HEK293 (cell line): ENCODE measurements around the gene PPP1R14B.

Source experiments
- CTCF ChIA-PET: fragments of 350-600 bp; formaldehyde crosslinking; extraction: SDS; loops from one replicate; lab custom pipeline; 2021; ENCODE audit warnings: antibody characterized with exemption; lab: Yijun Ruan, JAX
- POLR2A ChIA-PET: fragments of 300-600 bp; formaldehyde crosslinking; extraction: SDS; loops from one replicate; lab custom pipeline; 2020; ENCODE audit warnings: antibody characterized with exemption, inconsistent platforms; lab: Yijun Ruan, JAX
- H3K27ac ChIP-seq: fragments of 200-500 bp; sonication (Bioruptor generic); 2 replicates; pipeline ENCODE4 v1.5.1; 2014; ENCODE audit warnings: low read depth, low read length, control low read depth, inconsistent platforms; ENCODE audit errors: extremely low read depth
- H3K36me3 ChIP-seq, 2 experiments: fragments of 200-500 bp in 1 of 2; sonication (Bioruptor generic) in 1 of 2; 1 replicate in 1 of 2; 2 replicates in 1 of 2; pipeline ENCODE4 v1.5.1; 2014 to 2017; ENCODE audit warnings: inconsistent platforms in 2 of 2, low read length in 2 of 2; ENCODE audit not compliant: control insufficient read depth in 2 of 2, insufficient read depth in 1 of 2
- H3K4me1 ChIP-seq: fragments of 200-500 bp; sonication (Bioruptor generic); 2 replicates; pipeline ENCODE4 v1.5.1; 2014; ENCODE audit warnings: mild to moderate bottlenecking, low read length, inconsistent platforms; ENCODE audit not compliant: control insufficient read depth, insufficient read depth
- H3K4me3 ChIP-seq: 2 replicates; pipeline ENCODE4 v1.5.1; 2011; ENCODE audit warnings: low read depth, mild to moderate bottlenecking, control low read depth, low read length, moderate library complexity
- H3K9me3 ChIP-seq: fragments of 200-500 bp; sonication (Bioruptor generic); 2 replicates; pipeline ENCODE4 v1.5.1; 2014; ENCODE audit warnings: low read depth, low read length, inconsistent platforms; ENCODE audit not compliant: control insufficient read depth, insufficient read depth
- HOXD13 ChIP-seq: sonication (generic); formaldehyde crosslinking; IDR thresholded peaks from 2 replicates; pipeline ENCODE4 v1.8.0; 2022; ENCODE audit warnings: missing genetic modification reagents, borderline replicate concordance
- KLF8 ChIP-seq: fragments of 450-650 bp; formaldehyde crosslinking; IDR thresholded peaks from 2 replicates; pipeline ENCODE4 v1.5.1; 2016; ENCODE audit warnings: missing biosample characterization, missing genetic modification characterization
- PRDM1 ChIP-seq: fragments of 450-650 bp; formaldehyde crosslinking; IDR thresholded peaks from 2 replicates; pipeline ENCODE4; 2016; ENCODE audit warnings: missing biosample characterization, missing genetic modification characterization
- SCRT2 ChIP-seq: fragments of 450-650 bp; formaldehyde crosslinking; IDR thresholded peaks from 2 replicates; pipeline ENCODE4 v1.5.1; 2016; ENCODE audit warnings: missing biosample characterization, missing genetic modification characterization
- ZBTB20 ChIP-seq: fragments of 450-650 bp; formaldehyde crosslinking; IDR thresholded peaks from 2 replicates; pipeline ENCODE4 v1.5.1; 2016; ENCODE audit warnings: missing biosample characterization, missing genetic modification characterization
- ZBTB48 ChIP-seq: fragments of 450-650 bp; formaldehyde crosslinking; IDR thresholded peaks from 2 replicates; pipeline ENCODE4 v1.5.1; 2016; ENCODE audit warnings: missing biosample characterization, missing genetic modification characterization
- ZFP69B ChIP-seq: fragments of 450-650 bp; formaldehyde crosslinking; IDR thresholded peaks from 2 replicates; pipeline ENCODE4 v1.5.1; 2016; ENCODE audit warnings: missing biosample characterization, missing genetic modification characterization
- ZIC2 ChIP-seq: fragments of 450-650 bp; formaldehyde crosslinking; IDR thresholded peaks from 2 replicates; pipeline ENCODE4 v1.5.1; 2016; ENCODE audit warnings: missing biosample characterization, missing genetic modification characterization
- ZNF169 ChIP-seq: fragments of 450-650 bp; formaldehyde crosslinking; IDR thresholded peaks from 2 replicates; pipeline ENCODE4 v1.5.1; 2016; ENCODE audit warnings: missing biosample characterization, missing genetic modification characterization
- ZNF223 ChIP-seq: fragments of 450-650 bp; formaldehyde crosslinking; IDR thresholded peaks from 2 replicates; pipeline ENCODE4 v1.5.1; 2016; ENCODE audit warnings: missing biosample characterization, missing genetic modification characterization
- ZNF24 ChIP-seq: fragments of 450-650 bp; formaldehyde crosslinking; IDR thresholded peaks from 2 replicates; pipeline ENCODE4 v1.5.1; 2016; ENCODE audit warnings: missing biosample characterization, missing genetic modification characterization
- ZNF416 ChIP-seq: fragments of 450-650 bp; formaldehyde crosslinking; IDR thresholded peaks from 2 replicates; pipeline ENCODE4 v1.5.1; 2016; ENCODE audit warnings: missing biosample characterization, missing genetic modification characterization
- ZNF514 ChIP-seq: fragments of 450-650 bp; formaldehyde crosslinking; IDR thresholded peaks from 2 replicates; pipeline ENCODE4 v1.5.1; 2016; ENCODE audit warnings: missing biosample characterization, missing genetic modification characterization
- ZNF544 ChIP-seq: fragments of 450-650 bp; formaldehyde crosslinking; IDR thresholded peaks from 2 replicates; pipeline ENCODE4 v1.5.0; 2017; ENCODE audit warnings: missing biosample characterization, missing genetic modification characterization
- ZNF768 ChIP-seq: fragments of 450-650 bp; formaldehyde crosslinking; IDR thresholded peaks from 2 replicates; pipeline ENCODE4 v1.5.1; 2018; ENCODE audit warnings: missing biosample characterization, mild to moderate bottlenecking, missing genetic modification characterization
- ZNF777 ChIP-seq: fragments of 450-650 bp; formaldehyde crosslinking; IDR thresholded peaks from 2 replicates; pipeline ENCODE4 v1.5.1; 2017; ENCODE audit warnings: missing biosample characterization, missing genetic modification characterization, borderline replicate concordance
- ZXDB ChIP-seq: fragments of 450-650 bp; formaldehyde crosslinking; IDR thresholded peaks from 2 replicates; pipeline ENCODE4 v1.5.1; 2016; ENCODE audit warnings: missing biosample characterization, missing genetic modification characterization
- TF ChIP-seq, protein P1 (sequence below): fragments of 450-650 bp; formaldehyde crosslinking; IDR thresholded peaks from 2 replicates; pipeline ENCODE4 v1.5.1; 2017; ENCODE audit warnings: missing biosample characterization, missing genetic modification characterization
- TF ChIP-seq, protein P2 (sequence below): fragments of 450-650 bp; IDR thresholded peaks from 2 replicates; pipeline ENCODE4 v1.5.1; 2018; ENCODE audit warnings: missing biosample characterization, mild to moderate bottlenecking, missing genetic modification characterization
- TF ChIP-seq, protein P3 (sequence below): fragments of 450-650 bp; formaldehyde crosslinking; optimal IDR thresholded peaks from 2 replicates; pipeline ENCODE3; 2016; ENCODE audit warnings: missing biosample characterization, mild to moderate bottlenecking, missing genetic modification characterization
- TF ChIP-seq, protein P4 (sequence below): sonication (generic); formaldehyde crosslinking; IDR thresholded peaks from 2 replicates; pipeline ENCODE4 v1.8.1; 2022; ENCODE audit warnings: mild to moderate bottlenecking, moderate library complexity, missing genetic modification reagents
- TF ChIP-seq, protein P5 (sequence below): fragments of 450-650 bp; formaldehyde crosslinking; IDR thresholded peaks from 2 replicates; pipeline ENCODE4 v1.5.1; 2016; ENCODE audit warnings: missing biosample characterization, missing genetic modification characterization
- TF ChIP-seq, protein P6 (sequence below): fragments of 450-650 bp; formaldehyde crosslinking; conservative IDR thresholded peaks from 2 replicates; pipeline ENCODE4 v1.5.1; 2016; ENCODE audit warnings: low read depth, missing biosample characterization, missing genetic modification characterization

The PPP1R14B gene

DNA sequence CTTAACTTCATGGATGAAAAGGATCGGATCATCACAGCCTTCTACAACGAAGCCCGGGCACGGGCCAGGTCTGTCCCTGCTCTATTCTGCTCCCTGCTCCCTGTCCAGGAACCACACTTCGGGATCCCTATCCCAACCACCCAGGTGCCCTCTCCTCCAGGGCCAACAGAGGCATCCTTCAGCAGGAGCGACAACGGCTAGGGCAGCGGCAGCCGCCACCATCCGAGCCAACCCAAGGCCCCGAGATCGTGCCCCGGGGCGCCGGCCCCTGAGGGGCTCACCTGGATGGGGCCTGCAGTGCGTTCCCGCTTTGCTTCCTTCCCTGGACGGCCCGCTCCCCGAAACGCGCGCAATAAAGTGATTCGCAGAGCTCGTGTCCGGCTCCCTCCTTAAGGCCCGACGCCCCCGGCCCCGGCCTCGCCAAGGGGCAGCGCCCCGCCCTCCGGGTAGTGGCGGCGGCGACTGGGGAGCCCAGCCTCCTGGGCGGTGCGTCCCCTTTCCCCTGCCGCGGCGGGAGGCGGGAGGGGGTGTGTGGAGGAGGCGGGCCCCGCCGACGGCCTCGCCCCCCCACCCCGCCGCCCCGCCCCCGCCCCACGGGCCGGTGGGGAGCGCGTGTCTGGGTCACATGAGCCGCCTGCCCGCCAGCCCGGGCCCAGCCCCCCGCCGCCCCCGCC, 12.7 kb downstream of the PPP1R14B start, which contains the start of gene VEGFB (continued):
- TF ChIP-seq, protein P1, sequence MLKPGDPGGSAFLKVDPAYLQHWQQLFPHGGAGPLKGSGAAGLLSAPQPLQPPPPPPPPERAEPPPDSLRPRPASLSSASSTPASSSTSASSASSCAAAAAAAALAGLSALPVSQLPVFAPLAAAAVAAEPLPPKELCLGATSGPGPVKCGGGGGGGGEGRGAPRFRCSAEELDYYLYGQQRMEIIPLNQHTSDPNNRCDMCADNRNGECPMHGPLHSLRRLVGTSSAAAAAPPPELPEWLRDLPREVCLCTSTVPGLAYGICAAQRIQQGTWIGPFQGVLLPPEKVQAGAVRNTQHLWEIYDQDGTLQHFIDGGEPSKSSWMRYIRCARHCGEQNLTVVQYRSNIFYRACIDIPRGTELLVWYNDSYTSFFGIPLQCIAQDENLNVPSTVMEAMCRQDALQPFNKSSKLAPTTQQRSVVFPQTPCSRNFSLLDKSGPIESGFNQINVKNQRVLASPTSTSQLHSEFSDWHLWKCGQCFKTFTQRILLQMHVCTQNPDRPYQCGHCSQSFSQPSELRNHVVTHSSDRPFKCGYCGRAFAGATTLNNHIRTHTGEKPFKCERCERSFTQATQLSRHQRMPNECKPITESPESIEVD = no peak
- no peak for TF ChIP-seq SCRT2 (tag by site-specific recombination)
- TF ChIP-seq ZNF223 = no peak
- TF ChIP-seq ZBTB48 (tag by site-specific recombination) = peak; percentile 64
- TF ChIP-seq, protein P2, sequence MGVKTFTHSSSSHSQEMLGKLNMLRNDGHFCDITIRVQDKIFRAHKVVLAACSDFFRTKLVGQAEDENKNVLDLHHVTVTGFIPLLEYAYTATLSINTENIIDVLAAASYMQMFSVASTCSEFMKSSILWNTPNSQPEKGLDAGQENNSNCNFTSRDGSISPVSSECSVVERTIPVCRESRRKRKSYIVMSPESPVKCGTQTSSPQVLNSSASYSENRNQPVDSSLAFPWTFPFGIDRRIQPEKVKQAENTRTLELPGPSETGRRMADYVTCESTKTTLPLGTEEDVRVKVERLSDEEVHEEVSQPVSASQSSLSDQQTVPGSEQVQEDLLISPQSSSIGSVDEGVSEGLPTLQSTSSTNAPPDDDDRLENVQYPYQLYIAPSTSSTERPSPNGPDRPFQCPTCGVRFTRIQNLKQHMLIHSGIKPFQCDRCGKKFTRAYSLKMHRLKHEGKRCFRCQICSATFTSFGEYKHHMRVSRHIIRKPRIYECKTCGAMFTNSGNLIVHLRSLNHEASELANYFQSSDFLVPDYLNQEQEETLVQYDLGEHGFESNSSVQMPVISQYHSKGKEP (tag by site-specific recombination) = no peak
- TF ChIP-seq ZBTB20 (tag by site-specific recombination) = peak; percentile 43; the same call in 1 of the 2 replicates
- TF ChIP-seq, protein P3, sequence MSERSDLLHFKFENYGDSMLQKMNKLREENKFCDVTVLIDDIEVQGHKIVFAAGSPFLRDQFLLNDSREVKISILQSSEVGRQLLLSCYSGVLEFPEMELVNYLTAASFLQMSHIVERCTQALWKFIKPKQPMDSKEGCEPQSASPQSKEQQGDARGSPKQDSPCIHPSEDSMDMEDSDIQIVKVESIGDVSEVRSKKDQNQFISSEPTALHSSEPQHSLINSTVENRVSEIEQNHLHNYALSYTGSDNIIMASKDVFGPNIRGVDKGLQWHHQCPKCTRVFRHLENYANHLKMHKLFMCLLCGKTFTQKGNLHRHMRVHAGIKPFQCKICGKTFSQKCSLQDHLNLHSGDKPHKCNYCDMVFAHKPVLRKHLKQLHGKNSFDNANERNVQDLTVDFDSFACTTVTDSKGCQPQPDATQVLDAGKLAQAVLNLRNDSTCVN = peak; percentile 34
- no peak for TF ChIP-seq PRDM1 (tag by site-specific recombination)
- TF ChIP-seq, protein P4, sequence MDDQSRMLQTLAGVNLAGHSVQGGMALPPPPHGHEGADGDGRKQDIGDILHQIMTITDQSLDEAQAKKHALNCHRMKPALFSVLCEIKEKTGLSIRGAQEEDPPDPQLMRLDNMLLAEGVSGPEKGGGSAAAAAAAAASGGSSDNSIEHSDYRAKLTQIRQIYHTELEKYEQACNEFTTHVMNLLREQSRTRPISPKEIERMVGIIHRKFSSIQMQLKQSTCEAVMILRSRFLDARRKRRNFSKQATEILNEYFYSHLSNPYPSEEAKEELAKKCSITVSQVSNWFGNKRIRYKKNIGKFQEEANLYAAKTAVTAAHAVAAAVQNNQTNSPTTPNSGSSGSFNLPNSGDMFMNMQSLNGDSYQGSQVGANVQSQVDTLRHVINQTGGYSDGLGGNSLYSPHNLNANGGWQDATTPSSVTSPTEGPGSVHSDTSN = no peak
- TF ChIP-seq ZIC2 (tag by site-specific recombination) = peak; percentile 74
- TF ChIP-seq, protein P5, sequence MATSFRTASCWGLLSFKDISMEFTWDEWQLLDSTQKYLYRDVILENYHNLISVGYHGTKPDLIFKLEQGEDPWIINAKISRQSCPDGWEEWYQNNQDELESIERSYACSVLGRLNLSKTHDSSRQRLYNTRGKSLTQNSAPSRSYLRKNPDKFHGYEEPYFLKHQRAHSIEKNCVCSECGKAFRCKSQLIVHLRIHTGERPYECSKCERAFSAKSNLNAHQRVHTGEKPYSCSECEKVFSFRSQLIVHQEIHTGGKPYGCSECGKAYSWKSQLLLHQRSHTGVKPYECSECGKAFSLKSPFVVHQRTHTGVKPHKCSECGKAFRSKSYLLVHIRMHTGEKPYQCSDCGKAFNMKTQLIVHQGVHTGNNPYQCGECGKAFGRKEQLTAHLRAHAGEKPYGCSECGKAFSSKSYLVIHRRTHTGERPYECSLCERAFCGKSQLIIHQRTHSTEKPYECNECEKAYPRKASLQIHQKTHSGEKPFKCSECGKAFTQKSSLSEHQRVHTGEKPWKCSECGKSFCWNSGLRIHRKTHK (tag by site-specific recombination) = no peak
- TF ChIP-seq, all 188 proteins: peak for 29

DNA sequence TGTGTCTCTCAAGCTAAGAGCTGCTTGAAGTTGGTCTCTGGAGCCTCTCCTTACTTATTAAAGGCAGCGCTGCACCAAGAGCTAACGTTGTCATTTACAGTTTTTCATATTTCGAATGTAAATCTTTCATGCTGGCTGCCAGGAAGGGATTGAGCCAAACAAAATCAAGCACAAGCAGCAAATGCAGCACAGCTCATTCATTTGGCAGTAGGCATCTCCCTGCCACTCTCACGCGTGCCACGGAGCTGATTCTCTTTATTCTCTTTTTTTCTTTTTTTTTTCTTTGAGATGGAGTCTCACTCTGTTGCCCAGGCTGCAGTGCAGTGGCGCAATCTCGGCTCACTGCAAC, 13.8 kb downstream of the PPP1R14B start:
- Histone ChIP-seq H3K4me1 (no peaks in the 10 kb centered on the region), H3K4me3 (no peak overlapping the region), H3K9me3 (no peaks in the 10 kb centered on the region), H3K36me3 (peaks cover 0 to 20% of the 10 kb centered on the region in 2 experiments; a peak in 1 of 3 replicates), H3K27ac (no peak overlapping the region)
- POLR2A ChIA-PET = interaction anchor here (0.7 to 3.5 kb wide), 4 partner anchors 8 to 172 kb away, joined by 3 to 18 read pairs (median 8); partner anchors contain the start of genes FKBP2 and STIP1
- CTCF ChIA-PET = interaction anchor here (0.7 to 2.3 kb wide), 6 partner anchors 12 to 396 kb away, joined by 3 to 12 read pairs (median 3); partner anchors contain the start of gene PLCB3
- TF ChIP-seq ZNF768 = no peak
- TF ChIP-seq ZNF416 = no peak
- TF ChIP-seq ZNF169 (tag by site-specific recombination) = no peak
- TF ChIP-seq ZNF544 (tag by site-specific recombination) = no peak
- no peak for TF ChIP-seq ZXDB
- TF ChIP-seq, protein P6, sequence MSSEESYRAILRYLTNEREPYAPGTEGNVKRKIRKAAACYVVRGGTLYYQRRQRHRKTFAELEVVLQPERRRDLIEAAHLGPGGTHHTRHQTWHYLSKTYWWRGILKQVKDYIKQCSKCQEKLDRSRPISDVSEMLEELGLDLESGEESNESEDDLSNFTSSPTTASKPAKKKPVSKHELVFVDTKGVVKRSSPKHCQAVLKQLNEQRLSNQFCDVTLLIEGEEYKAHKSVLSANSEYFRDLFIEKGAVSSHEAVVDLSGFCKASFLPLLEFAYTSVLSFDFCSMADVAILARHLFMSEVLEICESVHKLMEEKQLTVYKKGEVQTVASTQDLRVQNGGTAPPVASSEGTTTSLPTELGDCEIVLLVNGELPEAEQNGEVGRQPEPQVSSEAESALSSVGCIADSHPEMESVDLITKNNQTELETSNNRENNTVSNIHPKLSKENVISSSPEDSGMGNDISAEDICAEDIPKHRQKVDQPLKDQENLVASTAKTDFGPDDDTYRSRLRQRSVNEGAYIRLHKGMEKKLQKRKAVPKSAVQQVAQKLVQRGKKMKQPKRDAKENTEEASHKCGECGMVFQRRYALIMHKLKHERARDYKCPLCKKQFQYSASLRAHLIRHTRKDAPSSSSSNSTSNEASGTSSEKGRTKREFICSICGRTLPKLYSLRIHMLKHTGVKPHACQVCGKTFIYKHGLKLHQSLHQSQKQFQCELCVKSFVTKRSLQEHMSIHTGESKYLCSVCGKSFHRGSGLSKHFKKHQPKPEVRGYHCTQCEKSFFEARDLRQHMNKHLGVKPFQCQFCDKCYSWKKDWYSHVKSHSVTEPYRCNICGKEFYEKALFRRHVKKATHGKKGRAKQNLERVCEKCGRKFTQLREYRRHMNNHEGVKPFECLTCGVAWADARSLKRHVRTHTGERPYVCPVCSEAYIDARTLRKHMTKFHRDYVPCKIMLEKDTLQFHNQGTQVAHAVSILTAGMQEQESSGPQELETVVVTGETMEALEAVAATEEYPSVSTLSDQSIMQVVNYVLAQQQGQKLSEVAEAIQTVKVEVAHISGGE (tag by site-specific recombination) = no peak
- TF ChIP-seq ZFP69B = no peak
- TF ChIP-seq ZNF24 (tag by site-specific recombination) = no peak
- no peak for TF ChIP-seq KLF8 (tag by site-specific recombination)
- no peak for TF ChIP-seq ZNF514
- TF ChIP-seq ZNF777 (tag by site-specific recombination) = no peak
- no peak for TF ChIP-seq HOXD13
